ENCODE data around the gene NEURL1.

The NEURL1 gene

DNA sequence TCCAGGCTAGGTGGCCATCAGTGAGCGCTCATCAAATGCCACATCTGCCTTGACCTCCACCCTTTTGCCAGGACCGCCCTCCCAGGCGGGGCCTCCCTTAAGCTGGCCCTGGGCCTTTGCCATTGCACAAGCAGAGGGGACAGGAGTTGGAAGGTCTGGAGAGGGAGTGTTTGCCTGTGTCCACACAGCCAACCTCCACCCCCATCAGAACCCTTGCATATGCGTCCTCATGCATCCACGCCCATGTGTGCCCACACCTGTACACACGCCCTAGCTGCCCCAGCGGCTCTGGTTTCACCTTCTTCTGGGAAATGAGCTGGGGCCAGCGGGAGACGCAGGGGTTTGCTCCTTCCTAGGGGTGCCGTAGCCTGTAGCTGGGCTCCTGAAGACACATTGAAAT is 64.0 kb downstream of the NEURL1 start:
- no peak for DNase-seq (ENCODE audit: low read depth)
- no peak overlapping the region for H3K4me3 ChIP-seq (ENCODE audit: low read depth, low read length)
- TF ChIP-seq, protein P1, sequence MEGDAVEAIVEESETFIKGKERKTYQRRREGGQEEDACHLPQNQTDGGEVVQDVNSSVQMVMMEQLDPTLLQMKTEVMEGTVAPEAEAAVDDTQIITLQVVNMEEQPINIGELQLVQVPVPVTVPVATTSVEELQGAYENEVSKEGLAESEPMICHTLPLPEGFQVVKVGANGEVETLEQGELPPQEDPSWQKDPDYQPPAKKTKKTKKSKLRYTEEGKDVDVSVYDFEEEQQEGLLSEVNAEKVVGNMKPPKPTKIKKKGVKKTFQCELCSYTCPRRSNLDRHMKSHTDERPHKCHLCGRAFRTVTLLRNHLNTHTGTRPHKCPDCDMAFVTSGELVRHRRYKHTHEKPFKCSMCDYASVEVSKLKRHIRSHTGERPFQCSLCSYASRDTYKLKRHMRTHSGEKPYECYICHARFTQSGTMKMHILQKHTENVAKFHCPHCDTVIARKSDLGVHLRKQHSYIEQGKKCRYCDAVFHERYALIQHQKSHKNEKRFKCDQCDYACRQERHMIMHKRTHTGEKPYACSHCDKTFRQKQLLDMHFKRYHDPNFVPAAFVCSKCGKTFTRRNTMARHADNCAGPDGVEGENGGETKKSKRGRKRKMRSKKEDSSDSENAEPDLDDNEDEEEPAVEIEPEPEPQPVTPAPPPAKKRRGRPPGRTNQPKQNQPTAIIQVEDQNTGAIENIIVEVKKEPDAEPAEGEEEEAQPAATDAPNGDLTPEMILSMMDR (IDR thresholded peaks at IDR 0.05; ENCODE audit: insufficient read depth, low read depth, low read length, missing control alignments) = no peak

DNA sequence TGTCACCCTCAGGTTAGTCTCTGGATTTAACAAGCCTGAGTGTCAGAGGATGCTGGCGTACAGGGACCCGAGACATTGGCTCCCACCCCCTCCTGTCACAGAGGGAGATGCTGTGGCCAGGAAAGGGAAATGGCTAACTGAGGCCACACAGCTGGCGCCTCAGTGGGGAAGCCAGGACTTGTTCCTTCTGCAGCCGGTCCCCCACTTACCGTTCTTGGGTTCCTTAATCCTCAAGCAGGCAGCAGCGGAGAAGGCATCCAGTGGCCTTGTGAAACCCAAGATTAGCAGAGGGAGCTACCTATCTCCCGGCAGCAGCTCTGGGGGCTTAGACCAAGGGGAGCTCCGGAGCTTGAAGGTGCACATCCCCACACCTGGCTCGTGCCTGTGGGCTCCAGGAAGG is 65.4 kb downstream of the NEURL1 start:
- TF ChIP-seq, protein P1 (IDR thresholded peaks at IDR 0.05; ENCODE audit: insufficient read depth, low read depth, low read length, missing control alignments) = no peak
- no peak for DNase-seq (ENCODE audit: low read depth)
- H3K4me3 ChIP-seq (ENCODE audit: low read depth, low read length) = no peak overlapping the region

DNA sequence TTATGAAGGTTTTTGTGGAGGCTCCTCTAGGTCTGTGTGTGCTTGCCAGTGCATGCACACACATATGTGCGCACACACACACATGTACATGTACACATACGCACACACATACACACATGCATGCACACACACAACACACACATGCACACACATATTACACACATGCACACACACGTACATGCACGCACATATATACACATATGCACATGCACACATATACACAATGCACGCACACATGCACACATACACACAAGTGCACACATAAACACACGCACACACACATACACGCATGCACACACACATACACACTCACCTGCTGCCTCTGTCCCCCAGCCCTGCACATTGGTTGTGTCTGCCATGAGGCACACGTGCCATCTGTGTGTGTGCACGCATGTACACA is 66.3 kb downstream of the NEURL1 start:
- TF ChIP-seq, protein P1 (IDR thresholded peaks at IDR 0.05; ENCODE audit: insufficient read depth, low read depth, low read length, missing control alignments) = no peak

DNA sequence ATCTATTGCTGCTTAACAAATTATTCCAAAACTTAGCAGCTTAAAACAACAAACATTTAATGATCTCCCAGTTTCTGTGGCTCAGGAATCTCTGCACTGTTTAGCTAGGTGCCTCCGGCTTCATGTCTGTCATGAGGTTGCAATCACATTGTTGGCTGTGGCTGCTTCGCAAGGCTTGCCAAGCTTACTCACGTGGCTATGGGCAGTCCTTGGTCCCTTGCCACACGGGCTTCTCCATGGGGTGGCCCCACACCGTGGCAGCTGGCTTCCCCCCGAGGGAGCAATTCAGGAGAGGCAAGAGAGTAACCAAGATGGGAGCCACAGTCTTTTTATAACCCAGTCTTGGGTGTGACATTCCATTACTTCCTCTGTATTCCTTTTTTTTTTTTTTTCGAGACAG is 67.4 kb downstream of the NEURL1 start:
- DNase-seq (ENCODE audit: low read depth) = no peak
- no peak overlapping the region for H3K4me3 ChIP-seq (ENCODE audit: low read depth, low read length)
- TF ChIP-seq, protein P1 (IDR thresholded peaks at IDR 0.05; ENCODE audit: insufficient read depth, low read depth, low read length, missing control alignments) = no peak

More for the DNA sequence above, 66.3 kb downstream of the NEURL1 start:
- no peak for DNase-seq (ENCODE audit: low read depth)
- no peak overlapping the region for H3K4me3 ChIP-seq (ENCODE audit: low read depth, low read length)

DNA sequence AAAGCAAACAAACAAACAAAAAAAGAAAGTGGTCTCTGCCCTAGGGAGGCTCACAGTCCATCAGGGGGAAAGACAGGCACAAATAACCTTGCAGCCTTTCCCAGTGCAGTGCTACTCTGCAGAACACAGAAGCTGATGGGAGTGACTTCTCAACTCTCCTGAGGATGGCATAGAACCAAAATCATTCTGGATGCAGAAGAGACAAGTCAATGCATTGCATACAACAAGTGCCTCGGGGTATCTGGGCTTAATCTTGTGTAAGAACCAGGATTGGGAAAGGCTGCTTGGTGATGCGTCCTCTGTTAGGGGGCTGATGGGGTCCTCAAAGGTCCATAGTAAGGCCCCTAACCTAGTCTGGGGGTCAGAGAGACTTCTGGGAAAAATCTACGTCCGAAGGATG is 68.9 kb downstream of the NEURL1 start:
- TF ChIP-seq, protein P1 (IDR thresholded peaks at IDR 0.05; ENCODE audit: insufficient read depth, low read depth, low read length, missing control alignments) = no peak
- DNase-seq (ENCODE audit: low read depth) = no peak
- no peak overlapping the region for H3K4me3 ChIP-seq (ENCODE audit: low read depth, low read length)

DNA sequence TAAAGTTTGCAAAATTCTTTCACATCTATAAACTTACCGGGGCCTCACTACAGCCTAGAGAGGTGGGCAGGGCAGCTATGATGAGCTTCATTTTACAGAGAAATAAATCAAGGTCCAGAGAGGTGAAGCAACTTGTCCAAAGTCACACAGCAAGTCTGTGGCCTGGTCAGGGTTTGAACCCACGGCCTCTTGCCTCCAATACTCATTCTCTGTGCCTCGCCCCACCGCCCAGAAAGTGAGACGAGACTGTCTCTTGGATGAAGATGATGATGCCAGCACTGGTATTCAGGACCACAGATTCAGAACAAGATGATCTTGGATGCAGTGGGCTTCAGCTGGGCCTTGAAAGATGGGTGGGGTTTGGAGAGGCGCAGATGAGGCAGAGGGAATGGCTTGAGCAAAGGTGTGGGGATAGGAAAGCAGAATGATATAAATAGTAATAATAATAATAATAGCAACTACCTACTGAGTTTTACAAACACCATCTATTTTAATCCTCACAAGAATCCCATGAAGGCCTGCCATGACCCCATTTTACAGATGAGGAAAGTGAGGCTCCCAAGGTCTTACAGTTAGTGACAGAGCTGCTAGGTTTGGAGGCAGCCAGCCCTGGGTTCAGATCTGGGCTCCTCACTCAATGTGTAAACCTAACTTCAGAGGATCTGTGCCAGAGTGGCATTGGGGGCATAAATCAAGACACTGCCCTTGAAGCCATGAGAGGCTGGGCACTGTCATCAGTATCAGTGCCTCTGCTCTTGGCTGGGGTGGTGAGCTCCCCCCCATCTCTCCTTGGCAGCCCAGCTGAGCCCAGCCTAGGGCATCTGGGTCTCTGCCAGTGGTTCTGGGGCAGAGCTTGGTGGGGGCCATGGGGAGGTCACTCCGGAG is 70.0 kb downstream of the NEURL1 start:
- H3K4me3 ChIP-seq (ENCODE audit: low read depth, low read length) = no peak overlapping the region
- TF ChIP-seq, protein P1 (IDR thresholded peaks at IDR 0.05; ENCODE audit: insufficient read depth, low read depth, low read length, missing control alignments) = no peak
- DNase-seq (ENCODE audit: low read depth) = no peak

DNA sequence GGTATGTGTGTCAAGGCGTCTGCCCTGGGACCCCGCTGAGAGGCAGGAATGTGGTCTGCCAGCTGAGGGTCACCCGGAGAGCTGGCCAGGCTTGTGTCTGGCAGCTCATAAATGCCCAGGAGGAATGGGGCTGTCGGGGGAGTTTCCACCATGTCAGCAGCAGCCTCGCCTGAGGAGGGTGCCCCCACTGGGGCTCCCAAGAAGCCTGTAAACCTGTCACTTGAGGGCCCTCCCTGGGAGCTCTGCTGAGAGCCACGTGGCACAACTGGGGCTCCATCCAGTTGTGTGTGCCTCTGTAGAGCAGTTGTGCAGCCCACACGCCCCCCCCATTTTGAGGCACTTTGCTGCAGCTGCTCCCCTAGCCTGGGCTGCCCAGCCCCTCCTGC is 70.6 kb downstream of the NEURL1 start:
- no peak for DNase-seq (ENCODE audit: low read depth)
- TF ChIP-seq, protein P1 (IDR thresholded peaks at IDR 0.05; ENCODE audit: insufficient read depth, low read depth, low read length, missing control alignments) = no peak
- H3K4me3 ChIP-seq (ENCODE audit: low read depth, low read length) = no peak overlapping the region
